HFF-Myc (cell line): Measurements from ENCODE around the gene LAMB3.

Experiments used
- DNase-seq: peaks from one replicate; pipeline ENCODE4 v3.0.0-alpha.2; 2011; ENCODE audit warnings: low read depth; ENCODE audit errors: extremely low read depth
- H3K4me3 ChIP-seq: replicated peaks from 2 replicates; pipeline ENCODE4 v1.5.1; 2011; ENCODE audit warnings: low read depth, mild to moderate bottlenecking, control low read depth, low read length
- TF ChIP-seq, protein P1 (sequence below): IDR thresholded peaks from 2 replicates; pipeline ENCODE4 v1.5.1; 2012; ENCODE audit warnings: mild to moderate bottlenecking, low read depth, low read length, control low read depth; ENCODE audit errors: missing control alignments

Gene LAMB3

DNA sequence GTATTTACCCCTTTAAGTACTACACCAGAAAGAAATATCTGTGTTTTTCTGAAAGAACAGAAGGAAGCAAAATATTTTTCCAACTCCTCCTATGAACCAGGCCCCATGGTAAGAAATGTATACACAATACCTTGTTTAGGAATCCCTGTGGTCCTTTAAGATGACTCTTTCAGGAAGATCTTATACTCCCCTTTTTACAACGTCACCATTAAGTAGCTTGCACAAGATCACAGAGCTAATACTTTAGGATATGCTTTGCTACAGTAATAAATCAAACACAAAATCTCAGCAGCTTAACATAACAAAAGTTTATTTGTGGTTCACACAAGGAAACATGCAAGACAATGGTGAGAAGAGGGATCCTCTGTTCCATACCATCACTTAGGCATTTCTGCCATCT lies 8.8 kb upstream of the LAMB3 start:
- no peak overlapping the region for H3K4me3 ChIP-seq
- no peak for DNase-seq
- TF ChIP-seq, protein P1, sequence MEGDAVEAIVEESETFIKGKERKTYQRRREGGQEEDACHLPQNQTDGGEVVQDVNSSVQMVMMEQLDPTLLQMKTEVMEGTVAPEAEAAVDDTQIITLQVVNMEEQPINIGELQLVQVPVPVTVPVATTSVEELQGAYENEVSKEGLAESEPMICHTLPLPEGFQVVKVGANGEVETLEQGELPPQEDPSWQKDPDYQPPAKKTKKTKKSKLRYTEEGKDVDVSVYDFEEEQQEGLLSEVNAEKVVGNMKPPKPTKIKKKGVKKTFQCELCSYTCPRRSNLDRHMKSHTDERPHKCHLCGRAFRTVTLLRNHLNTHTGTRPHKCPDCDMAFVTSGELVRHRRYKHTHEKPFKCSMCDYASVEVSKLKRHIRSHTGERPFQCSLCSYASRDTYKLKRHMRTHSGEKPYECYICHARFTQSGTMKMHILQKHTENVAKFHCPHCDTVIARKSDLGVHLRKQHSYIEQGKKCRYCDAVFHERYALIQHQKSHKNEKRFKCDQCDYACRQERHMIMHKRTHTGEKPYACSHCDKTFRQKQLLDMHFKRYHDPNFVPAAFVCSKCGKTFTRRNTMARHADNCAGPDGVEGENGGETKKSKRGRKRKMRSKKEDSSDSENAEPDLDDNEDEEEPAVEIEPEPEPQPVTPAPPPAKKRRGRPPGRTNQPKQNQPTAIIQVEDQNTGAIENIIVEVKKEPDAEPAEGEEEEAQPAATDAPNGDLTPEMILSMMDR = no peak

DNA sequence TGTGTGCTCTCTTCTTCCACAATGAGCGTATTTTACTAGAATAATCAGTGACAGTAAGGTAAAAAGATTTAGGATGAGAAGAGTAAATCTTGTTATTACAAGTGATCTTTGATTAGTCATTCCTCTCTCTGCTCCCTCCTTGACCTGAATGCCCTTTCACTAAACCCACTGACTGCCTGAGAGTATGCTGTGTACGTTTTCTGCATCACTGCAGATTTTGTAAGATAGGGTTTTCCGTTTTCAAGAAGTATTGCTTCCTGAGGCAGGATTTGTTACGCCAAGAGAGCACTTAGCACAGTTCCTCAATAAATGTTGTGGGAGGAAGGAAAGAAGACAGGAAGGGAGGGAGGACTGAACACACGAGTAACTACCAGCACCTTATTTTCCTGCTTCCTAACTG lies 7.7 kb upstream of the LAMB3 start:
- TF ChIP-seq, protein P1 = no peak
- no peak overlapping the region for H3K4me3 ChIP-seq

DNA sequence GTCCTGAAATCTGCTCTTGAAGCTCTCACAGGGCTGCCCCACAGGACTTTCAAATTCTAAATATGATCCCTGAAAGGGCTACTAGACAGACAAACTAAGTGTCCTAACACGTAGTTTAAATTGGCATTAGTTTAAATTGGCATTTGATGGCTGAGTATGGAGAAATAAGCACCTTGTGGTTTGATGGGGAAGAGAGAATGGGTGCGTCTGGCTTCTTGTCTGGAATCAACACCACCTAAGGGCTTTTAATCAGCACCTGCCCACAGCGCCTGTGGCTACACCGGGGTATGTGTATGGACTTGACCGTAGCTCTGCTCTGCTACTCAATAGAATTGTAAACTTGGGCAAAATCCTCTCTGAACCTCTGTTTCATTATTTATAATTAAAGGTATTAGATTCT lies 5.7 kb upstream of the LAMB3 start:
- H3K4me3 ChIP-seq = no peak overlapping the region
- TF ChIP-seq, protein P1 = no peak
- DNase-seq = no peak

More for the DNA sequence above, 7.7 kb upstream of the LAMB3 start:
- no peak for DNase-seq

DNA sequence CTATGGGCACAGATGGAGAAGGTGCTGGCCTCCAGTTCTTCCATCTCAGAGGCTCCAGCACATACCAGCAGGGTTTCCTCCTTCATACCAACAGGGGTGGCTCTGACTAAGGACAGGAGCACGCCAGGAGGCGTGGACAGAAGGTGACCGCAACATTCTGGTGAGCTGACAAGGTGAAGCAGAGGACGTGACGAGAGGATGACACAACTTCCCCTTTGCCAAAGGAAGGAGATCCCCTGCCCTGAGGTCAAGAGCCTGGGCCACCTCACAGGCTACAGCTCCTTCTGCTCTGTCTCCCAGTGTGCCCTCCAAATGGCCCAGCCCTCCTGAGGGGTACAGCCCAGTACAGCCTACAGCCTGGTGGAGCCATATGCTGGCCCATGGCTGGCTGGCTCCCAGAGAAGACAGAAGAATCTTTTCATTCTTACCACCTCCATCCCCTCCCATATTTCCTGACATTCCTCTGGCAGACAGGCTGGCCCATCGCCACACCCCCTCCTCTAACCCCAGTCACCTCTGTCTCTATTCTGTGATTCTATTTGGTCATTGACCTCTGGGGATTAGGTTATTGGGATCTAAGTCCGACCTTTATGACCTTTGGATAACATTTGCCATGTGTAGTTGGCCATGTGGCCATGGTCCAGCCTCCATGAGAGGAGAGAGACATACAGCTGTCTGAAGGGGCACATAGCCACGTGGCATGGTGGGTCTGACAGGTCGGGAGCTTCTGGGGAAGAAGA lies 5.1 kb upstream of the LAMB3 start:
- no peak for DNase-seq
- TF ChIP-seq, protein P1 = no peak
- H3K4me3 ChIP-seq = no peak overlapping the region

DNA sequence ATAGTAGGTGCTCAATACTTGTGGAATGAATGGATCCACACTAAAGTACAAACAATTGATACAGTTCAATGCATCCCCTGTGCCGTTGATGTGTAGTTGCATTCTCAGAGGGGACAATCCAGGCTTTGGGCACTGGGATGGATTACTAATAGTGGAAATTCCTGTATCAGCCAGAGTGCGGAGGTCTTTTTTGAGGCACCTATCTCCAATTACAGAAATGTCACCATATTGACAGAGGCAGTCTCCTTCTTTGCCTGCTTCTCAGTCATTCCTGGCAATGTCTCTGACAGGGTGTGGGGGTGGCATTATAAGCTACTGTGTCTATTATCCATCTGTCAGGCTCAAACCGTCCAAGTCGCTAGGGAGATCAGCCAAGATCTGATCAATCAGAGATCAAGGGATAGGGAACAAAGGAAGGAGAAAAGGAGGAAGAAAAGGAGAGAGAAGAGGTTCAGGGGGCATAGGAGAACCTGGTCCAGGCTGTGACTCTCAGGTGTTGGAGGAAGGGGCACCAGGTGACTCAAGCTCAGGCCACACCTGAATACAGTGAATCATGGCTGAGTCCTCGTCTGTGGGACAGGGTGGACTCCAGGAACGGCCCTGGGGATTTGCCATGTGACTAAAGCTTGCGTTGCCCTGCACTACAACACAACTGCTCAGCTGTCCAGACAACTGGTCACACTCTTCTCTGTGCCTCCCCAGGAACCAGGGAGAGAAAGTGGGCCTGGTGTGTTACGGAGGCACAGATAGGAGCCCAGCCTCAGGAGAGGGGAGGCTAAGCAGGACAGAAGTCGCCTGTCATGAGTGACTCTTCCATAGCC lies 3.4 kb upstream of the LAMB3 start:
- TF ChIP-seq, protein P1 = no peak
- H3K4me3 ChIP-seq = no peak overlapping the region
- no peak for DNase-seq

DNA sequence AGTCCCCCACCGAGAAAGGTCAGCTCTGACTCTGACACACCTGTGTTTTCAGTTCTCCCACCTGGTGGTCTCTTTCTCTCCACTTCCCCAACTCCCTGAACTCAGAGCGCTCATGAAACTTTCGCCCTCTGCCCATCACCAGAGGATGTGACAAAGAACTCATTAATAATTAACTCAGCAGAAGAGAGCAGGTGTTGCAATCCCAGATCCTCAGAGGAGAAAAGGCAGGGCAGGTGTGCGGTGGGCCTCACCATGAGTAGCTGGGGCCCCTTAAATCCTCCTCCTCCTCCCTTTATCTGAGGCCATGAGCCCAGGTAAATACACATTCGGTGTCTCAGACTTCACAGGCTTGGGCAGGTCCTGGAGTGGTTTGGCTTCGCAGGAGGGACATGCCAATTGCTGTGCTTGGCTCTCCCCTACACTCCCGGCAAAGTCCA lies 1.7 kb upstream of the LAMB3 start:
- TF ChIP-seq, protein P1 = no peak
- DNase-seq = no peak
- H3K4me3 ChIP-seq = no peak overlapping the region
